GM11168 (cell line): ENCODE results near the gene ZMIZ1.

Experiments used
- in situ Hi-C: fragments of 300-500 bp; cut with MboI; formaldehyde crosslinking; loops from one replicate; pipeline ENCODE4 v1.12.0; 2022; ENCODE audit warnings: low sequenced_read_pairs; ENCODE audit not compliant: unreplicated experiment

ZMIZ1 gene

GRCh38 chr10:79306644-79307220, 238.0 kb downstream of the ZMIZ1 start:
- in situ Hi-C loops: no loop called here

- in situ Hi-C loops: no loop called here
Observed at GRCh38 chr10:79308016-79308415, 239.2 kb downstream of the ZMIZ1 start.

- in situ Hi-C loops: no loop called here
Observed at GRCh38 chr10:79308969-79309665, 240.4 kb downstream of the ZMIZ1 start.

GRCh38 chr10:79310200-79310865, 241.6 kb downstream of the ZMIZ1 start:
- in situ Hi-C loops: no loop called here

- in situ Hi-C loops: no loop called here
Observed at GRCh38 chr10:79310911-79311573, 242.3 kb downstream of the ZMIZ1 start.

GRCh38 chr10:79311581-79312407, 243.0 kb downstream of the ZMIZ1 start:
- in situ Hi-C loops: no loop called here

- in situ Hi-C loops: no loop called here
Observed at GRCh38 chr10:79312601-79313187, 243.9 kb downstream of the ZMIZ1 start.

- in situ Hi-C loops: no loop called here
Observed at GRCh38 chr10:79313320-79313719, 244.6 kb downstream of the ZMIZ1 start.

- in situ Hi-C loops: no loop called here
Observed at GRCh38 chr10:79313911-79314439, 245.2 kb downstream of the ZMIZ1 start.

- in situ Hi-C loops: no loop called here
Observed at GRCh38 chr10:79314761-79315601, 246.2 kb downstream of the ZMIZ1 start.

- in situ Hi-C loops: no loop called here
Observed at GRCh38 chr10:79315602-79315920, 246.8 kb downstream of the ZMIZ1 start.

- in situ Hi-C loops: no loop called here
Observed at GRCh38 chr10:79316671-79317431, 248.1 kb downstream of the ZMIZ1 start.

- in situ Hi-C loops: no loop called here
Observed at GRCh38 chr10:79318369-79318768, 249.6 kb downstream of the ZMIZ1 start.

- in situ Hi-C loops: no loop called here
Observed at GRCh38 chr10:79319115-79319771, 250.5 kb downstream of the ZMIZ1 start.

- in situ Hi-C loops: no loop called here
Observed at GRCh38 chr10:79320316-79320715, 251.6 kb downstream of the ZMIZ1 start.

GRCh38 chr10:79320820-79321493, 252.2 kb downstream of the ZMIZ1 start:
- in situ Hi-C loops: no loop called here

GRCh38 chr10:79321494-79321882, 252.7 kb downstream of the ZMIZ1 start:
- in situ Hi-C loops: no loop called here
